Thyroid gland (tissue), 4 donors: ENCODE results near the gene PLB1.

Source experiments
- POLR2A ChIP-seq, 2 donors: fragments of 450-650 bp; IDR thresholded peaks; one replicate each; pipeline ENCODE4 v1.6.1; 2017; ENCODE audit warnings: antibody characterized with exemption in 2 of 2, mild to moderate bottlenecking in 2 of 2, moderate library complexity in 1 of 2
- TF ChIP-seq, protein P1 (sequence below), 6 experiments: fragments of 200-600 bp in 3 of 6; fragments of 450-650 bp in 3 of 6; sonication (generic) in 3 of 6; IDR thresholded peaks; one replicate each; pipeline ENCODE4 v1.5.1; 2016 to 2019; ENCODE audit warnings: antibody characterized with exemption in 6 of 6, mild to moderate bottlenecking in 2 of 6, inconsistent platforms in 1 of 6, moderate library complexity in 1 of 6

DNA sequence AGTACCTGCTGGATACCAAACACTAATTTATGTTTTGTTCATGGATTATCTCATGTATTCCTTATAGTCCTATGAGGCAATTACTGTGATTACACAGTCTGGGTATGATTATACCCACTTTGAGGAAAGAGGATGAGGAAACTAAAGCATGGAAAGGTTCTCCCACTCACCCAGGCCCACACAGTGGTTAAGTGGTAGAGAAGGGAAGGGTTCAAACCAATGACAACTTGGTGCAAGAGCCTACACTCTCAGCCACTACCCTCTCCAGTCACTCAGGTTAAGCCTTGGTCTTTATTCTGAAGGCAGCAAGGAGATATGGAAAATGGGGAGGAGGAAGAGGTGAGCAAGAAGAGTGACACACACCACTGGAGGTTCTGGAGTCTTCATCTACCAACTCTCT is 191.3 kb downstream of the PLB1 start:
- TF ChIP-seq POLR2A (IDR thresholded peaks at IDR 0.05), result no peak
- TF ChIP-seq, protein P1, sequence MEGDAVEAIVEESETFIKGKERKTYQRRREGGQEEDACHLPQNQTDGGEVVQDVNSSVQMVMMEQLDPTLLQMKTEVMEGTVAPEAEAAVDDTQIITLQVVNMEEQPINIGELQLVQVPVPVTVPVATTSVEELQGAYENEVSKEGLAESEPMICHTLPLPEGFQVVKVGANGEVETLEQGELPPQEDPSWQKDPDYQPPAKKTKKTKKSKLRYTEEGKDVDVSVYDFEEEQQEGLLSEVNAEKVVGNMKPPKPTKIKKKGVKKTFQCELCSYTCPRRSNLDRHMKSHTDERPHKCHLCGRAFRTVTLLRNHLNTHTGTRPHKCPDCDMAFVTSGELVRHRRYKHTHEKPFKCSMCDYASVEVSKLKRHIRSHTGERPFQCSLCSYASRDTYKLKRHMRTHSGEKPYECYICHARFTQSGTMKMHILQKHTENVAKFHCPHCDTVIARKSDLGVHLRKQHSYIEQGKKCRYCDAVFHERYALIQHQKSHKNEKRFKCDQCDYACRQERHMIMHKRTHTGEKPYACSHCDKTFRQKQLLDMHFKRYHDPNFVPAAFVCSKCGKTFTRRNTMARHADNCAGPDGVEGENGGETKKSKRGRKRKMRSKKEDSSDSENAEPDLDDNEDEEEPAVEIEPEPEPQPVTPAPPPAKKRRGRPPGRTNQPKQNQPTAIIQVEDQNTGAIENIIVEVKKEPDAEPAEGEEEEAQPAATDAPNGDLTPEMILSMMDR (IDR thresholded peaks at IDR 0.05), result no peak
